Suppressor macrophage treated with lipopolysaccharide for 4 hours (primary cell): ENCODE data around the gene EMX2.

ENCODE experiments used
- DNase-seq: peaks from one replicate; pipeline ENCODE4 v3.0.0-alpha.2; 2020

Gene EMX2

GRCh38 chr10:117532451-117533107 is 10.0 kb upstream of the EMX2 start:
- DNase-seq, result no peak

GRCh38 chr10:117533507-117534281 is 8.9 kb upstream of the EMX2 start:
- no peak for DNase-seq

GRCh38 chr10:117534321-117535297 is 7.9 kb upstream of the EMX2 start:
- no peak for DNase-seq

- peak; percentile 16 for DNase-seq
Measured at GRCh38 chr10:117535298-117536071, 7.1 kb upstream of the EMX2 start.

DNA sequence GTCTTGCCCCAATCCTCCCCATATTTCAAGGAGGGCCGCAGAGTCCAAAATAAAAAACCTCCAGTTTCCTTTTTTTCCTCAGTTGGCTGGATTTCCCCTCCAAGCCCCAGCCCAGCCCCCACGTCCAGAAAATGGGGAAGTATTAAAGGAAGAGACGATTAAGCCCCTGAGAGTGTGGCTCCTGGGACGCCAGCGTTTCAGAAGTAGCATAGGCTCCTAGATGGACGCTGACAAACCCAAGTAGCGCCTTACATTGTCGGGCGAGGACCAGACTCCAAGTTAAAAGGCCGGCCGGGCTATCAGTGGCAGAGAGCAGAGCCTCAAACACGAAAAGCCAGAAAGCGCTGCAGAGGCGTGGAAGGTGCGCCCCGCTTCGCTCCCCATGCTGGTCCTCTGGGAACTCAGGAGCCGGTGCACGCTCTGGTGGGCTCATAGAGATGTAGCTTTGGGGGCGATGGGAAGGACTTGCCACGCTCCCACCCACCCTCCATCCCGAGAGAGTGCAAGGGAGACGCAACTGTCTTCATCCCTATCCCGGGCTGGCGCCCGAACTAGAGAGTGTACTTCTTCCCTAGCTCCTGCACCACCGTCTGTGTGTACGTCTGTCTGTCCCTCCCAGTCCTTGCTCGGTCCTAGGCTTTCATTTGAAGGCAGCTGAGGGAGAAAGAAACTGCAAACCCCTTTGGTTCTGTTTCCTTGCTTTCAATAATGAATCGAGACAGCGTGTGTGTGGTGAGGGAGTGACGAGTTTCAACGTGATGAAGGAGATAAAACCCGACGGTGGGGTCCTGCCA is 6.3 kb upstream of the EMX2 start:
- DNase-seq, result no peak

DNA sequence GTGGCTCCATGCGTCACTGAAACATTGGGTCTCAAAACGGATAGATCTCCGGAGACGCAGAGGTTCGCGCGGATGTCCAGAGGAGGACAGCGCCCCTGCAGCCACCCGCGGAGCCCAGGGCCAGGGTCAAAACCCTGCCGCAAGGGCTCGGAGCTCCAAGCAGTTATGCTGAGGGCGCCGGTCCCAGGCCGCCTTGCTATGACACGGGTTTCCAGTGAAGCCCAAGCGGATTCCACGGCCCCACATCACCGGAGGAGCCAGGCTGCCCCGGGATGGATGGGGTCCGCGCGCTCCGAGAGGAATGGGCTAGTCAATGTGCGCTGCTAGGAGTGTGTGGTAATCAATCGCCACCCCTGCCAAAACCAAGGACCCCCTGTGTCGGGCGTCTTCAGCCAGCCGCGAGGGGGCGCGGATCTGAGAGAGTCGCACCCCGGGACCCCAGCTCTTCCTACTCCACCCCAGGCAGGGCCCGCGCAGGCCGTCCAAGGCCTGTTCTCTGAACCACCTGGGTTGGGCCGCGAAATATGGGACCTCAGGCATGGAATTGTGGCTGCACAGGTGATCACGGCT is 5.6 kb upstream of the EMX2 start:
- DNase-seq, result no peak

DNA sequence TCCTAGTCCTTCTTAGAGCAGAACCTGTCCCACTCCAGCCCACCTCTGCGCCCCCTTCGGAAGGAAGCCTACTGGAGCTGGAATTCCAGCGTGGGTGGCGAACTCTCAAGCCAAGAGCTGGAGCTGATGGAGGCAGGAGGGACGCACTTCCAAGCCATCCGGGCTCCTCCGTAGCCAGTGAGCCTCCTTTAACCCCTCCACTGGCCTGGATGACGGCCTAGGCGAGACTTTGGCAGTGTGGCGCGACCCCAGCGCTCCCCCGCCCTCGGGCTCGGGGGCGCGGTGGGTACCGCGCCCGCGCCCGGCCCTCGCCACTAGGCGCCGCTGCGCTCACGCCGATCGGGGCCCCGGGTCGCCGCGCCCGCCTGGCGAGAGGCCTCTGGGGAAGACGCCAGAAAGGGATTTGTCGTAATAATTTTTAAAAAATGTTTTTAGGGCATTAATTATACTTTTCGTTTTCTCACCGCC is 5.1 kb upstream of the EMX2 start:
- peak; percentile 19 for DNase-seq

DNA sequence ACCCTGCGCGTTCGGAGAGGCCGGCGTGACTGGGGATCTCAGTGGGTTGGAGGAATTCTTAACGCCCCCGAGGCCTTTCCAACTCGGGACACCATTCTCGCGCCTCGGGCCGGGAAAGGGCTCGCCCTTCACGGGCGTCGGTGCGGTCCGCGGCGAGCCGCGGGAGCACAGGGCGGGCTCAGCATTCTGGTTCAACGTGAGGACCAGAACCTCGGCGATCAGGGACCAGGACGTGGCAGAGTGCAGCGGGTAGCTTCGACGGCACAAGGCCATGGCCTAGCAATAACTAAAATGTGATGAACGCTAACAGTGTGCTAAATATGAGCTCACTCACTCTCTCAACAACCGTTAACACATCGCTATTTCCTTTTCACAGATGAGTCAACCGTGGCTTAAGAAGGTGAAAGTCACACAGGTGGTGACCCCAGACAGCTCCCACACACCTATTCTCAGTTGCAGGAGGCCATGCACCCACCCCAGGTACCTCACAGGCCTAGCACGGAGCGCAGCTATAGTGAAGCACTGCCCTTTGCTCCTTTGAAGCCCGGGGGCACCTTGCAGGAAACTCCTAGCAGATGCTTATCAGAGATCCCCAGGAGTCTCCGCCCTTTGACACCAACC is 4.5 kb upstream of the EMX2 start:
- DNase-seq, result no peak

DNA sequence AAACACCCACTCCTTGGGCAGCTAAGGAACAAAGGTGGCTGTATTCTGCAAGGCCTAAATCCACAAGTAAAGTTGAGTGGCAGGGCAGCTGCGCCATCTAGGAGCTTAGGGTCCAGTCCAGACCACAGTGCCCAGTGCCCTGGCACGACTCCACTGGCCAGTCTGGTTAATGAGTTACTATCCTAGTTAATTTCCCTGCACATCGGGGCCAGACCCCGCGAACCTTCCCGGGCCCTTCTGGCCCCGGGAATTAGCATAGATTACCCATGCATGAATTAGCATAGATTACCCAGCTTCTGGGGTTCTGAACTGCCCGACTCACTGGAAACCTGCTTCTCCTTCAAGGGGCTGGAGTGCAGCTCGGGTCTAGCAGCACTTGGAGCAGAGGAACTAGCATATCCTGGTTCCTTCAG is 3.2 kb upstream of the EMX2 start:
- no peak for DNase-seq

- no peak for DNase-seq
Measured at GRCh38 chr10:117539903-117540639, 2.5 kb upstream of the EMX2 start.

- no peak for DNase-seq
Measured at GRCh38 chr10:117540640-117541404, 1.7 kb upstream of the EMX2 start.

- DNase-seq, result no peak
Measured at GRCh38 chr10:117541405-117541908, 1.1 kb upstream of the EMX2 start.

- DNase-seq, result no peak
Measured at GRCh38 chr10:117541909-117542705, 439 bp upstream of the EMX2 start.

GRCh38 chr10:117543225-117544003 is 868 bp downstream of the EMX2 start:
- no peak for DNase-seq

DNA sequence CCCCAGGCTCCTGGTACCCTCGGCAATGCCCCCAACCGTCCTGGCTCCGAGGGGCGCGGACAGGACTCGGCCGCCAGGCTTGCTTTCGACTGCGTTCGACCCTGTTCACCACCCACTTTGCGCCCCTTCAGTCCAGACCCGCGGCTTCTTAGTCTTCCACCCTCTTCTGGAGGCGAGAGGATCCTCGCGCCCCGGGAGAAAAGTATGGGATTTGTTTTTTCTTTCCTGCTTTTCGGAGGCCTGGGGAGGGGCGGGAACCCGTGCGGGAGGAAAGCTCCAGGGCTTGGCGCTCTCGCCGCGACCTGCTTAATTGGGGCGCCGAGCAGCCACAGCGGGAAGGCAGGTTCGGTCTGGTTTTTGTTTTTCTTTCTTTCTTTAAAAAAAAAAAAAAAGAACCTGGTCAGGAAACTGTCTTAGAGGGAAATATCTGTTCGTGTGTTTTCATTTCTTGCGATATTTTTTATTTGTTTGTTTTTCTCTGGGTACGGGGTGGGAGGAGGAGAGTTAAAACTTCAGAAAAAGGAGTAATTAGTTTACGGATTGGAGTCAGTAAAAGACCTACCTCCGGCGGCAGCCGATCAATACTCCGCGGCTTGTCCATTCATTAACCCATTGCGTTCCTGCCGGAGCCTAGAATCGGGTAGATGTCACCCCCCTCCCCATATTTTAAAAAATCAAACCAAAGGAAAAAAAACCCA is 1.6 kb downstream of the EMX2 start:
- DNase-seq, result no peak

GRCh38 chr10:117544711-117545140 is 2.2 kb downstream of the EMX2 start:
- DNase-seq, result no peak
